HG03196 (cell line): ENCODE measurements around the gene ANKRD23.
"Not testable (repeated sequence)": the region's sequence is repeated elsewhere in the genome, so short reads cannot be mapped to it uniquely, and the experiment has no call there.

Source experiments
- ATAC-seq: cut with Tn5 transposase; IDR thresholded peaks from one replicate; pipeline ENCODE4 v1.9.1; 2021; ENCODE audit not compliant: unreplicated experiment

Gene ANKRD23

DNA sequence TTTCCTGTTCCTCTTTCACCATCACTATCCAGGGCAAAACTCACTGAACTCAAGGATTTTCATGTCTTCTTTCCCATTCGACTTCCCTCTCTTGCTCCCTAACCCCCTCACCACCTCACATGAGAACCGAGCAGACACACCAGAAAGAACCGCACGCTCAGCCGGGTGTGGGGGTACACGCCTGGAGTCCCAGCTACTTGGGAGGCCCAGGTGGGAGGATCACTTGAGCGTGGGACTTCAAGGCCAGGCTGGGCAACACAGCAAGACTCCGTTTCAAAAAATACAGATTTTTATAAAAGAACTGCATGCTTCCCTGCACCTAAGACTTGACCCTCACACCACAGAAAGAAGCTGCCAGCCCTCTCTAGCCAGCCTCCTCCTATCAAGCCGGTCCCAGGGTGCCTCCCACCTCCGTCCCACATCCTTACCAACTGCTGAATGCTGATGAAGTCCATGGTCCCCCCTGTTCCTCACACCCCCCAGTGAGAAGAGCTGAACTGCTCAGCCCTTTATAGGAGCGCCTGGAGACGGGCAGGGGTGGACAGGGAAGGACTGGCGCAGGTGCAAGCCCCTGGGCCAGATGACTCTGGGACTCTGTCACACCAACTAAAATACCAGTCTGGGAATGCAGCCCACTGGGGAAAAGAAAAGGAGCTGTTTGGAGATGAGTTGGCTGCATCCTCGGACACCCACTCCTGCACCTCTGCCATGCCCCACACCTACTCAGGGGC lies at the start of gene ANKRD23:
Gene ANKRD23 (minus strand): TSS at position 484 of the 731 bp plus-strand sequence. CDS start 29 bp downstream, at position 455.
- no peak for ATAC-seq

DNA sequence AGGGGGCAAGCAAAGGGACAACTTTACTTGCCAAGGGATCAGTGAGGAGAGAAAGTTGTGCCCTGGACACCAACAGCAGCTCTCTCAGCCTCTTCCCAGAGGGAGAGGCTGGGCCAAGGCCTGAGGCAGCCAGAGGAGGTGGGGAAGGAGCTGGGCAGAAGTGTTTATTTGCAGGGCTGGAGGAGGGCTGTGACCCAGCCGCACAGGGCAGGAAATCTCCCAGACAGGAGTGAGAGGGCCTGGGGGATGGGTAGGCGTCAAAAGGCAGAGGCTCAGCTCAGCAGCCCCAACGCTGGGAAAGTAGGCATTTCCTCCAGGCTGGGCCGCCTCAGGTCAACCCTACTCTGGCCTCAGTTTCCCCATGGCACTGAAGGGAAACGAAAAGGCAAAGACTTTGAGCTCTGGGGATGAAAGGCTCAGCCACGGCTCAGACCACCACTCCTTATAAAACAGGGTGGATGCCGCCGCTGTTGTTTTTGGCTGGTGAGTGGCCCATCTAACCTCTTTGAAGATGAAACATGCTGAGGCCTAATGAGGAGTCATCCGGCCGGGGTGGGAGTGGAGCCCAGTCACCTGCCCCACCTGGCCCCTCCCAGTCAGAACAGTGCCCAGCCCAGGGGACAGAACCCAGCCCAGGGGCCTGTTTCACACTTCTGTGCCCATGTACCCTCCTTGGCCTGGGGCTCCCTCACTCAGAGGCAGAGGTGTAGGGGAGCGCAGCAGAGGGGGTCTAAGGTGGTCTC lies 47.9 kb upstream of the ANKRD23 start:
- no peak for ATAC-seq

DNA sequence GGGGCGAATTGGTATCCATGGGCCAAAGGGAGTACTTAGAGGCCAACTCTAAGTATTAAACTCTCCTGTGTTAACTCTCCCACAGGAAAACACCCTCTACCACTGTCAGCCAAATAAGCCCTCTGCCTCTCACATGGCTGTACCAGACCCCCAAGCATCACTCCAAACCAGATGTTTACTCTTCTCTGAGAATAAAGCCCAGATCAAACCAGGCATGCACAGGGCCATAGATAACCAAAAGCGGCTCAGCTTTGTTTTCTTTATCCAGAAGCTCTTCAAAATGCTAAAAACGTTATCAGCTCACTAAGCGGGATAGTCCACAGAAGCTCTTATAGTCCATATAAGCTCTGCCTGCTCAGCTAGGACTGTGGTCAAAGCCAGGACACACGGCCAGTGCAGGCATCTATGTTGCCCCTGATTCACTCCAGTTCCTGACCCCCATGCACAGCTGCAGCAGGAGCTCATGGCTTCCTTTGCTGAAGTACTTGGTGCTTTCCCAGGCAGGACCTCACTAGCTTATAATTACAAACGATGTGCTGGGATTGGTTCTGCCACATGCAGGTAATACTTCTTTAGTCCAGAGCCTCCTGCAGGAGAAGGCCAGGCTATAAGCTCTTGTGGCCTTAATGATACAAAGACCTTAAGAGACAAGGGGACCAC lies 47.0 kb upstream of the ANKRD23 start:
- no peak for ATAC-seq

DNA sequence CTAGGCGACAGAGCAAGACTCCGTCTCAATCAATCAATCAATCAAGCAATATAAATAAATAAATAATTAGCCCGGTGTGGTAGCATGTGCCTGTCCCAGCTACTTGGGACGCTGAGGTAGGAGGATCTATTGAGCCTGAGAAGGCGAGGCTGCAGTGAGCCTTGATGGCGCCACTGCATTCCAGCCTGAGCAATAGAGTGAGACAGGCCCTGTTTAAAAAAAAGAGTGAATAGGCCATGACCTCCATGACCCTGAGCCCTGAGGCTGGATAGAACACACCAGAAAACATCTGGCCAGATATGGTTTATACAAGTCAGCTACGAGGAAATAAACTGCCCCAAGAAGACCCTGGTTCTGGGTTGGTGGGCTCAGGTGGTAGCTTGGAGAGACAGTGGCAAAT lies 46.4 kb upstream of the ANKRD23 start:
- ATAC-seq = no peak

DNA sequence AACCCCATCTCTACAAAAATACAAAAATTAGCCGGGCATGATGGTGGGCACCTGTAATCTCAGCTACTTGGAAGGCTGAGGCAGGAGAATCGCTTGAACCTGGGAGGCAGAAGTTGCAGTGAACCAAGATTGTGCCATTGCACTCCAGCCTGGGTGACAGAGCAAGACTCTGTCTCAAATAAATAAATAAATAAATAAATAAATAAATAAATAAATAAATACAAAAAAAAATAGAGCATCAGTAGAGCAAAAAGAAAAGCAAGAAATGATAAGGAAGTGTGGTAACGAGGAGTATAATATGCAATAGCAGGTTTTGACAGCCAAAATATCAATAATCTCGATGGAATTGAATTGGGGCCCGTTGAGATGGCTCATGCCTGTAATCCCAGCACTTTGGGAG lies 45.7 kb upstream of the ANKRD23 start:
- ATAC-seq = not testable (repeated sequence)

DNA sequence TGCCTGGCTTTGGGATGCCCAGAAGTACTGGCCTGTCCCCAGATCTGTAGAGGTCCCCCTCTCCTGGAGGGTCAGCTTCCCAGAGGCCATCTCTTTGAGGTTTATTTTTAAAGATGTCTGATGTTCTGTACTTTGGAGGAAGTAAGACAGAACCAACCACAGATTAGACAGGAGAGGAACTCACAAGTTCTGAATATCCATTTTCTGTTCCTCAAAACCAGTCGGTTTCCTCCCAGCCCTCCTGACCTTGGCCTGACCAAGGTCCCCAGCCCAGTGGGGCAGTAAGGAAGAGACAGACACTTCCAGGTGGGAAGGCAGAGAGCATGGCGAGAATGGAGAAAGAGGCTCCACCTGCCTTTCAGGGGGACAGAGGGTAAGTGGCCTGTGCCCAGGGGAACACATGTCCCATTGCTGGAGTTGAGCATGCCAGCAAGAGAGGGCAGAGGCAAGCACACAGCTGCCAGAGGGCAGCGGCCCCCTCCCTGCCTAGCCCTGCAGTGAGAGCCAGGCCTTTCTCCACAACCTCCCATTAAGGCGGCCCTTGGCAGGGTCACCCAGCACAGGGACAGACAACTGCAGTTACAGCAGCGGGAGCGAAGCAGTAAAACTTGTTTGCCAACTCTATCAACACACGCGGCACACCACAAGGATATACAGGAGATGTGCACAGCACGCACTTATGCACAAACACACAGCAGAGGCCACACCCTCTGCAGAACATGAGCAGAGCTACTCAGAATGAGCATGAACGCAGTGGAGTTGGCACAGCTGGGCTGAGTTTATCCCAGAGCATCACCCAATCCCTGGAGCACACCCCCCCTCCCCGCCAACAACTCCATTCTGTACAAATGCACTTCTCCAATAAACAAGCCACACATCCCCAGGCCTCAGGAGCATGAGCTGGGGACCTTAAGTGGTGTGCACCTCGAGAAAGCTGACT lies 44.5 kb upstream of the ANKRD23 start:
- no peak for ATAC-seq

DNA sequence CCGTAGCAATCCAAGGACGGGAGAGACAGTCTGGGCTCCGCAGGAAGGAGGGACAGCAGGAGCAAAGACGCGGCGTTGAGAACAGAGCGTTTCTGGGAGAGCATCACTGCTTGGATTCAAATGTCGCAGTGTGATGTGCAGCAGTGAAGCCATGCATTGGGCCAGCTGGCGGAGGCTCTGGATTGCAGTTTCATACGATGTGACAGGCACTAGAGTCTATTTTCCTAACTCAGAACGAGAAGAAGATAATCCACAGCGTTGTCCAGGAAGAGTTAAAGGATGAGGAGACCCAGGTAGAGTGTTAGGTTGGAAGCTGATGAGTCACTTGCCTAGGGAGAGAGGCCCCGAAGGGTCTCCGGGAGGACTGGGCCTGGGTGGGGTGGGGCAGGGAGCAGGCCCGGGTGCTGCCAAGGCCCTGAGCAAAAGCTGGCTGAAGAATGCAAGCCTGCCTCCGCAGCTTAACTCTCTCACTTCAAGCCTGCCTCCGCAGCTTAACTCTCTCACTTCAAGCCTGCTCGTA lies 43.7 kb upstream of the ANKRD23 start:
- ATAC-seq = no peak

DNA sequence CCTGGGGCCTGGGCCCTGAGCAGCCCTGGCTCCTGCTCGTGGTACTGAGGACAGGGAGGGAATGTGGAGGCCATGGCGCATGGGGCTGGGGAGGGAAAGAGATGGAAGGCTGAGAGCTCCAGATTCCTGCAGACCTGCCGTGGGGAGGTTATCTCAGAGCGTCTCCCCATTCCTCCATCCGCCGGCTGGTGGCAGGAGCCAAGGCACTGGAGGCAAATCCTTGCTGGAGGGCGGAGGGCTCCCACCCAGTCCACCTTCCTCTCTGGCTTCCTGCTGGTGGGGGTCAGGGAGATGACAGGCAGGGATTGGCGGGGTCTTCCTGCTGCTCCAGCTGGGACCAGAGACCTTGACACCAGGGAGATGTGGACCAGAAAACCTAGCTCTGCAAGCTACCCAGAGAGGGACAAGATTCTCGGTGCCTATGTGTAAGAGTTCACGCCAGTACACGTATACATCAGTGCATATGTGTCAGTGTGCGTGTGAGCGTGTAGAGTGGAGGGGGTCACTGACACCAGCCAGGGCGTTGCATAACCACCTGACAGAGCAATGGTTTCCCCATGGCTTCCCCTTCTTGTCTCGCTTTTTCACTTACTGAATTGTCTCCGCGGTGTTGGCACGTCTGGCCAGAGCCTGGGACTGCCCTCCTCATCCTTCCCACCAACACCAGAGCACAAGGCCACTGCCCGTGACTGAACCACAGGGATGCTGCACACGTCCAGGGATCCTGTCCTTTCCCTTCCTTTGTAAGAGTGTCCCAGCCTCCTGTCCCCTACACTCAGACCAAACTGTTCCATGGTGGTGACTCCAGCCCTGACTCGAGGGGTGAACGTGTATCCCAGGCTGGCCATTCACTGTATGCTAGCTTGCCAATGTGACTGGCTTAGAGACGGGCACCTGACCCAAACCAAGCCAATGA lies 41.9 kb upstream of the ANKRD23 start:
- no peak for ATAC-seq

DNA sequence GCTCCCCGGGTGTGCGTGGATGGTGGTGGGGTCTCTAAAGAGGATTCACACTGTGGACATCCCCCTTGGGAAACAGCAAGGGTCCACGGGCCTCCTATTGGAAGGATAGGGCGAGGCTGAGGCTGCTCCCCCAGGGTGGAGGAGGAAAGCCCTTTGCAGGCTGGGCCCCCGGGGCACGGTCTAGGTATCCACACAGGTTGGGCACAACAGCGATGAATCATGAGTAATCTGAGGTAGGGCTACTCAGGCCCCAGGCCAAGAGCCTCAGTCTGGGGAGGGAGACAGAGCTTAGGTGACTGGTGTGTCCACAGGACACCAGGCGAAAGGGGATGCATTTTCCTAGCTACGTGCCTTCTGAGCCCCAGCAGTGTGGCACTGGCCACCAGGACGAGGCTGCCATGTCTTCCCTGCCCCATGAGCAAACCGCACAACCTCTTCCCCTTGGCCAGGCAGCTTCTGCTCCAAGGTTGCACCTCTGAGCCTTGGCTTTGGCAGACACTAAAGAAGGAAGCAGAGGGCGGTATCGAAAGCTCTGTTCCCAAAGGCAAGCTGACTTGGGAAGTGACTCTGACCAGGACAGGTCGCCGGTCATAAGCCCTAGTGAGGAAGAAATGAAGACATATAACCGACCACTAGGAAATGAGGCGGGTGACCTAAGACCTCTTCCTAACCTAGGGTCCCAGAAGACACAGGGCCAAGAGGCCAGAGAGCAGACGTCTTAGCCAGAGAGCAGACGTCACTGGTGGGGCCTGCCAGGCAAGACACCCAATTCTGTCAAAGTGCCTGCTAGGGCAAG lies 40.7 kb upstream of the ANKRD23 start:
- no peak for ATAC-seq

DNA sequence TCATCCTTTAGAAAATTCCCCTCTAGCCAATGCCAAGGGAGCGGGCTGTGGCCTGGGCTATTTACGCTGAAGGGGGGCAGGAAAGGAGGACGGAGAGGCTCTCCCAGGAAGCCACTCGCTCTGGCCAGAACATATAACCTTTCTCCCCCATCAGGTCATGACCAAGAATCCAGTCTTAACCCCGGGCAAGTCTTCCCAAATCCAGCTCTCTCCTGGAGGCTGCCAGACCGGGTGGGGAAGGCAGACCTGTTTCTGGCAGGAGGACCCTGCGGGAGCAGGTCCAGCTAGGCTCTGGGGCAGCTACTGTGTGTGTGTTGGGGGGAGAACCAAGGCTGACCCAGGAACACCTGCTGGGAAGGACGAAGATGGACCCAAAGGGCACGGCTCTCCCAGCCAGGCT lies 39.5 kb upstream of the ANKRD23 start:
- no peak for ATAC-seq

DNA sequence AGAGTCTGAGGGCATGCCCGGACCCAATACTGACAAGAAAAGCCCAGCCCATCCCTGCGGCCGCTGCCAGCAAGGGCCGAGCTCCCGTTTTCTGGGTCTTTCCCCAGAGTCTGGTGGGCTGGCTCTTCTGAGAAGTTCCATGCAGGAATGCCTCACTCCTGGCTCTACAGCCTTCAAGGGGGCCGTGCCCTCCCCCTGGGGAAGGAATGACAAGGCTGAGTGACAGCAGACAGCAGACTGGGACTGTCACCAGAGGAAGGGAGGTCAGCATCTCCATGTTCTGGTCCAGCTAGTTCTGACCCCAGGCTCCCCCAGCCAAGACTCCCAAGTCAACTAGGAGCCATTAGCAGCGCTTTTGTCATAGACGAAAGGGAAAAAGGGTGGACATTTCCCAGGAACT lies 39.1 kb upstream of the ANKRD23 start:
- no peak for ATAC-seq

DNA sequence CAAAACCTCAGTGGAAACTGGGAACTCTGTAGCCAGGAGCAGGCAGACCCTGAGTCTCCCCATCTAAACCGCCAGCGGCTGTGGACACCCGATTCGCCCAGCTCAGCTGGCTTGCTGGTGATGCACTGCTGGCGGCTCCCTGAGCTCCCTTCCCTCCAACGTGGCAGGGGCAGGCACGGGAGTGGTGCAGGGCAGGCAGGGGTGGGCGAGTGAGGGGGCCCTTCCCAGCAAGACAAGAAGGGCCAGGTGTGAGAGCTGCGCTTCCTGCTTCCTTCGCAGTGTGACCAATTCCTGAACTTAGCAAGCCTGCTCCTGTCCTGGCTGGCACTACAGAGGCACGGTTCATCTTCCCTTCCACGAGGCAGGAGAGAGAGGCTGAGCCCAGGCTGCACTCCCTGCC lies 38.4 kb upstream of the ANKRD23 start:
- ATAC-seq = no peak

DNA sequence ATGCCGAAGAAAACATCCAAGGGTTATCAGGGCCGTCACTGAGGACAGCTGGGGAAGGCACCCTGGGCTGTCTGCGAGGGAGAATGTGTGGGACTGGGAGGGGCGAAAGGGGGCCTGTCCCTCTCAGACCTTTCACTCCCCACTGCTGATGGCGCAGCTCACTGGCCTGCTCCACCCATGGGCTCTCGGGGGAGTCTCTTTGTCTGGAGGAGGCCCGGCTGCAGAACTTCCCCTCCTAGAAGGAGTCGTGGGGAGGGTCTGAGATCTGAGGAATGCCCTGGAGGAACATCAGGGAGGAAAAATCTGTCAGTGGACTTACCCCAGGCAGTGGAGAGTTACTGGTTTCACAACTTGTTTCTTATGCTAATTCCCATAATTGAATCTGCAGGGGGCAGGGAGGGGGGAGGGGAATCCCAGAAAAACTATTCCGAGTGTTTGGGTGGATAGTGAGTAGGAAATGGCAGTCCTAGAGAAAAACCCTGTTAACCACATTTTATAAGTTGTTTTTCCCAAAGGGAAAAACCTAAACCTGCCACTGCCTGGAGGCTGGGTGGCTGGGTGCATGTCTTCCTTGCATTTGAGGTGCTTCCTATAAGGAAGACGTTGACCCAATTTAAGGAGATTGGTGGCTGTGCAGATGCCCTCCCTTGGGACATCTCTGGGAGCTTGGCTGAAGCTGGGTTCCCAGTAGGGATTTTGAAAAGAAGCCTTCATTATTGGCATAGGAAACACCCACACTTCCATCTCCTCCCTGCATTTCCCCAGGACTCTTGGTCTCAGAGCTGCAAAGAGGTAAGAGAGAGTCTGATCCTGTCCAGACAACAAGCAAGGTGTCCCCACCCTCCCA lies 37.8 kb upstream of the ANKRD23 start:
- no peak for ATAC-seq

DNA sequence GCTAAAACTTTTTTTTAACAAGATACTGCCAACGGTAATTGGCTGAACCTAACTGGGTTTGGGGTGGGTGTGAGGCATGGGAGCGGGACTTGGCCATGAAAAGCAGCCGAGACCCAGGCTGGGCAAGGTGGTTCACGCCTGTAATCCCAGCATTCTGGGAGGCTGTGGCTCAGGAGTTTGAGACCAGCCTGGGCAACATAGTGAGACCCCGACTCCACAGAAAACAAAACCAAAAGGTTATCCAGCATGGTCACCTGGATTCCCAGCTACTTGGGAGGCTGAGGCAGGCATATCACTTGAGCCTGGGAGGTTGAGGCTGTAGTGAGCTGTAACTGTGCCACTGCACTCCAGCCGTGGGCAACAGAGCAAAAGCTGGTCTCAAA lies 37.1 kb upstream of the ANKRD23 start:
- no peak for ATAC-seq

DNA sequence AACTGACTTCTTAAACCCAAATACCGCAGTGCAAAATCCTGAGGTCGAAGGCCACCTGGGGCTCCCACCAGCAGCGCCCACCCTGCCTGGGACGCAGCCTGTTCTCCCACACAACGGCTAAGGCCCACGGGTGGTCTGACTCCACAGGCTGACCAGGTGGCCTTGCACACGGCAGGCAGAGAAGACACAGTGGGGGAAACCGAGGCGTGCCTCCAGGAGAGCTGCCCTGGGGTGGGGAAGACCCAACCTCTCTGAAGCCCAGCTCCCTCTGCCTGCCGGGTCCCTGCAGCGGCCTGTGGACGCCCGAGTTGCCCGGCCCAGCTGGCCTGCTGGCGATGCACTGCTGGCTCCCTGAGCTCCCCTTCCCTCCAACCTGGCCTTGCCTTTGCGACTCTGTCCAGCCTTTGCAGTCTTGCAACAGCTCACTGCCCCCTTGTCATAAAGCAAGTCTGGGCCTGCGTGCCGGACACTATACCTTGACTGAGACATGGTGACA lies 35.8 kb upstream of the ANKRD23 start:
- ATAC-seq = no peak

DNA sequence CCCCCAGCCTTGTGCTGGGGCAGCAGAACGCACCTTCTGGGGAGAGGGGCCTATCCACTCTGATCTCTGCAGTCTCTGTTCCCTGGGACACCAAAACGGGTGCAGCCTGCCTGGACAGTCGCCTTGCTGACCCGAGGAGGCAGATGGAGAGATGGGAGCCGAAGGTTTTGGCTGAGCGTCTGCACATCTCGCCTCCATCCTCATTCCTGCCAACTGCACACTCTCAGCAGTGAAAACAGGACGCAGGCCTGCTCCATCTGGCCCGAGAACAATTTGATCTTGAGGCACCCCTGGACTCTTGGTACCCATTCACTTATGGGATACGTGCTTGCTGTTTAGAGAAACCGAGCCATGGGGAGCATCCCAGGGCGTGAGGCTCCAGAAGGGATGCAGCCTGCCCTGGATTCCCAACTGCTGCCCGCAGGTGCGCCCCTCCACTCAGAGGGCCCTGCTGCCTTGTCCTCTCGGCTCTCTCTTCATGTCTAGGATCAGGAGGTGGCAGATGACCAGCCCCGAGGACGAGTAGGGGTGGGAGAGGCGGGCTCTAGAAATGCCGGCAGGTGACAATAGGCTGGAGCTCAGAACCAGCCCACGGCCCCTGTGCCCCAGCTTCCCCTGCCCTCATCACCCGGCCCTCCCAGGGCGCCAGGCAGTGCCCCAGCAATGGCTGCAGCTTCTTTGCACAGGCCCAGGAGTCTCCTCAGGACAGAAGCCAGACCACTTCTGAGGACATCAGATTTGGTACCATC lies 35.1 kb upstream of the ANKRD23 start:
- ATAC-seq = no peak

DNA sequence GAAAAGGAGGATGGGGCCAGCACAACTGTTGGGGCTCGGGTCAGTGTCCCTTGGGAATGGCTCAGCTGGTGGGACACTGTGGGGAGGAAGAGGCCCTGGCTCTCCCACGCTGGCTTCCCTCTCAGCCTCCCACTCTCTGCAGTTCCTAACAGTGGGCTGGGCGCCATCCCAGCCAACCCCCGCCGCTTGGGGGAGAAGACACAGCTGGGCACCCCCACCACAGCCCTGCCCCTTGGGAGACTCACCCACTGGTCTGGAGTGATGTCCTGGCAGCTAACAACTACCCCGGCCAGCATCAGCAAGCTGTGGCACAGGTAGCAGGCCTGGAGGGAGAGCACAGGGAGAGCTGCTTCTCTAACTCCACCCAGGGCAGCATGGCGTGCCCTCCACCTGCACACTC lies 34.4 kb upstream of the ANKRD23 start:
- no peak for ATAC-seq
